Measurements from ENCODE around the gene PDZD4. TPM values are rescaled to one million over a fixed set of nuclear protein-coding genes. Genes with fewer than 3 reads are reported as not detected.

The PDZD4 gene
- total and polyA plus RNA-seq, 9 of the 15 experiments (the other 6 are each of a cell fraction or from before 2014, with no cell fraction given): 0.05 to 0.38 (median 0.07) TPM; not detected in 5

DNA sequence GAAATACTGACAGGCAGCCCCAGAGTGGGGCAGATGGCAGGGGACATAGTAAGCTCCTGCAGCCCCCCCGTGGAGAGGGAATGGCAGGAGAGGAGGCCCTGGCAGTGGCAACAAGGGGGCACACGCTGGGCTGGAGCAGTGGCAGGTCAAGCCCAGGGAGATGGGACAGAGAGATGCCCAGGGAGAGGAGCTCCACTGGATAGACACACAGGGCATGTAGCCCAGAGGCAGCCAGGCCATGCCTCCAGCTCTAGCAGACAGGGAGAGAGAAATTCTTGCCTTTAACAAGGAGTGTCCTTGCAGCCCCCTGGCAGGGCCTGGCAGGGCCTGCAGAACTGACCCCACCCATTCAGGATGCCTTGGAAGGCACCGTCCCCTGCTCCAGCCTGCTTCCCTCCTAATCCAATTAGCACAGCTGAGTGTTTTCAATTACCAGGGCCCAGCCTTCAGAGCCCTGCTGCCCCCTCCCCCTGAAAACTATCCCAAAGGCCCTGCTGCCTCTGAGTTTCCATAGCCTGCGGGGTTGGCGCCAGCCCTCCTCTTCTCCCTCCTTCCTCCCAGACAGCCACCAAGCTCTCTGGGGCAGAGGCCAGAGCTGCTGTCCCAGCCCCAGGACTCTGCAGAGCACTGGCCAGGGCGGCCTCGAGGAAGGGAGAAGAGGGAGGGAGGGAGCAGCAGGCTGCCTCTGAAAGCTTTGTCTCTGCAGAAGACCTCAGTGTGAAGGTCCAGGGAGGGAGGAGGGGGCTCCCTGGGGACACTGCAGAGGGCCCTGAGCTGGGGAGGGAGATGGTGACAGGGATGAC is 43.1 kb upstream of the PDZD4 start (continued):
- TF ChIP-seq ATF3 (IDR thresholded peaks at IDR 0.05) (no peak), ATF3 (CRISPR knock-in tag; conservative IDR thresholded peaks at IDR 0.05) (no peak), YY1 (IDR thresholded peaks at IDR 0.05; ENCODE audit: borderline replicate concordance in 1 of 3, control insufficient read depth in 1 of 3, extremely low read depth in 1 of 3, insufficient read depth in 3 of 3, insufficient read length in 1 of 3, insufficient replicate concordance in 2 of 3, low read depth in 1 of 3, low read length in 2 of 3) (no peak), RBM15 (IDR thresholded peaks at IDR 0.05; ENCODE audit: insufficient read depth, low read length) (no peak), MAZ (CRISPR knock-in tag; conservative IDR thresholded peaks at IDR 0.05 in 1 of 2, IDR thresholded peaks at IDR 0.05 in 1 of 2) (no peak), ZNF431 (CRISPR knock-in tag; IDR thresholded peaks at IDR 0.05) (no peak), ZZZ3 (IDR thresholded peaks at IDR 0.05) (no peak), BCLAF1 (IDR thresholded peaks at IDR 0.05; ENCODE audit: borderline replicate concordance in 1 of 2, control insufficient read depth in 1 of 2, low read depth in 2 of 2, low read length in 1 of 2) (no peak), TAF15 (IDR thresholded peaks at IDR 0.05; ENCODE audit: low read depth, low read length) (no peak), UBTF (IDR thresholded peaks at IDR 0.05; ENCODE audit: borderline replicate concordance in 1 of 2, low read depth in 2 of 2, low read length in 2 of 2) (no peak)
- TF ChIP-seq, protein P1, sequence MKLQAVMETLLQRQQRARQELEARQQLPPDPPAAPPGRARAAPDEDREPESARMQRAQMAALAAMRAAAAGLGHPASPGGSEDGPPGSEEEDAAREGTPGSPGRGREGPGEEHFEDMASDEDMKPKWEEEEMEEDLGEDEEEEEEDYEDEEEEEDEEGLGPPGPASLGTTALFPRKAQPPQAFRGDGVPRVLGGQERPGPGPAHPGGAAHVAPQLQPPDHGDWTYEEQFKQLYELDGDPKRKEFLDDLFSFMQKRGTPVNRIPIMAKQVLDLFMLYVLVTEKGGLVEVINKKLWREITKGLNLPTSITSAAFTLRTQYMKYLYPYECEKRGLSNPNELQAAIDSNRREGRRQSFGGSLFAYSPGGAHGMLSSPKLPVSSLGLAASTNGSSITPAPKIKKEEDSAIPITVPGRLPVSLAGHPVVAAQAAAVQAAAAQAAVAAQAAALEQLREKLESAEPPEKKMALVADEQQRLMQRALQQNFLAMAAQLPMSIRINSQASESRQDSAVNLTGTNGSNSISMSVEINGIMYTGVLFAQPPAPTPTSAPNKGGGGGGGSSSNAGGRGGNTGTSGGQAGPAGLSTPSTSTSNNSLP (IDR thresholded peaks at IDR 0.05; ENCODE audit: borderline replicate concordance, low read depth, low read length): no peak

Measured in K562 (cell line).